H1 (cell line): ENCODE results near the gene RBBP9. TPM values are rescaled to one million over a fixed set of nuclear protein-coding genes. Genes with fewer than 3 reads are reported as not detected.
A peak's percentile ranks its signal among the peaks of the same experiment; 100 is the strongest.

Experiments used
- CTCF ChIA-PET: fragments of 300-600 bp; sonication (Branson Sonifier 250); formaldehyde crosslinking; loops from one replicate; lab custom pipeline; 2021; ENCODE audit not compliant: partially characterized antibody; lab: Charles Lee
- POLR2A ChIA-PET: fragments of 300-600 bp; sonication (Branson Sonifier 250); formaldehyde crosslinking; loops from one replicate; lab custom pipeline; 2021; ENCODE audit warnings: inconsistent platforms; ENCODE audit not compliant: partially characterized antibody; lab: Charles Lee
- DNase-seq, 2 experiments: peaks; one replicate each; pipeline versions ENCODE4 v3.0.0 to v3.0.0-alpha.2; 2010 to 2022; ENCODE audit warnings: low spot score in 2 of 2, low read depth in 1 of 2, mixed read lengths in 1 of 2
- FAIRE-seq: peaks from 2 replicates; lab custom pipeline; 2011; peaks lifted over from hg19 to GRCh38; lab: Jason Lieb, UNC
- H2AFZ ChIP-seq: 2 replicates; pipeline ENCODE4 v1.8.1; 2012; ENCODE audit warnings: low read length, inconsistent platforms
- H2AK5ac ChIP-seq: 2 replicates; pipeline ENCODE4 v1.6.1; 2013; ENCODE audit warnings: low read depth, low read length
- H2BK120ac ChIP-seq: replicated peaks from 2 replicates; pipeline ENCODE3; 2013; ENCODE audit warnings: low read depth, low read length, inconsistent platforms
- H2BK12ac ChIP-seq: 2 replicates; pipeline ENCODE4 v1.6.1; 2013; ENCODE audit warnings: low read depth, low read length
- H2BK15ac ChIP-seq: 2 replicates; pipeline ENCODE4 v1.6.1; 2013; ENCODE audit warnings: low read length
- H2BK20ac ChIP-seq: 2 replicates; pipeline ENCODE4 v1.6.1; 2013; ENCODE audit warnings: low read length
- H2BK5ac ChIP-seq: 2 replicates; pipeline ENCODE4 v1.6.1; 2013; ENCODE audit warnings: low read depth, low read length
- H3K14ac ChIP-seq: 2 replicates; pipeline ENCODE4 v1.6.1; 2013; ENCODE audit warnings: inconsistent platforms; ENCODE audit not compliant: insufficient read length
- H3K18ac ChIP-seq: 2 replicates; pipeline ENCODE4 v1.6.1; 2013; ENCODE audit warnings: low read length; ENCODE audit errors: extremely low read depth
- H3K23ac ChIP-seq: 2 replicates; pipeline ENCODE4 v1.6.1; 2013; ENCODE audit warnings: inconsistent platforms; ENCODE audit not compliant: insufficient read length
- H3K23me2 ChIP-seq: 2 replicates; pipeline ENCODE4 v1.6.1; 2013; ENCODE audit warnings: low read depth, low read length
- H3K27ac ChIP-seq: 2 replicates; pipeline ENCODE4 v1.6.1; 2011; ENCODE audit warnings: low read depth, low read length, inconsistent platforms
- H3K27me3 ChIP-seq, 4 experiments: replicated peaks in 1 of 4; 1 replicate in 1 of 4; 2 replicates in 3 of 4; pipeline versions ENCODE4 v1.6.1 to v1.8.1; 2011 to 2013; ENCODE audit warnings: low read length in 3 of 4, mild to moderate bottlenecking in 3 of 4, inconsistent platforms in 2 of 4, mixed read lengths in 2 of 4, moderate library complexity in 1 of 4; ENCODE audit not compliant: control insufficient read depth in 3 of 4, insufficient read depth in 3 of 4; ENCODE audit errors: extremely low read depth in 1 of 4
- H3K36me3 ChIP-seq, 4 experiments: 2 replicates each; pipeline versions ENCODE4 v1.6.1 to v1.8.1; 2011 to 2013; ENCODE audit warnings: mild to moderate bottlenecking in 4 of 4, low read length in 3 of 4, moderate library complexity in 2 of 4, control low read depth in 1 of 4, inconsistent platforms in 1 of 4; ENCODE audit not compliant: insufficient read depth in 4 of 4, control insufficient read depth in 2 of 4
- H3K4ac ChIP-seq: replicated peaks from 2 replicates; pipeline ENCODE3; 2013; ENCODE audit warnings: low read length, low read depth, mixed read lengths, inconsistent platforms; ENCODE audit not compliant: insufficient read length
- H3K4me1 ChIP-seq, 4 experiments: replicated peaks in 1 of 4; 1 replicate in 1 of 4; 2 replicates in 3 of 4; pipeline versions ENCODE4 v1.6.1 to v1.8.1; 2011 to 2013; ENCODE audit warnings: low read length in 3 of 4, inconsistent platforms in 2 of 4, mixed read lengths in 1 of 4; ENCODE audit not compliant: insufficient read depth in 4 of 4, control insufficient read depth in 3 of 4
- H3K4me2 ChIP-seq, 2 experiments: 2 replicates each; pipeline versions ENCODE4 v1.6.1 to v1.8.1; 2011 to 2013; ENCODE audit warnings: low read depth in 2 of 2, low read length in 2 of 2, control low read depth in 1 of 2, inconsistent platforms in 1 of 2, mild to moderate bottlenecking in 1 of 2; ENCODE audit not compliant: insufficient read depth in 1 of 2
- H3K4me3 ChIP-seq, 4 experiments: fragments of 200-600, 300-600 bp in 1 of 4; sonication (generic), shearing (Covaris generic), sonication (Bioruptor Twin) in 1 of 4; 2 replicates each; pipeline versions ENCODE4 v1.5.1 to v1.8.1; 2011 to 2016; ENCODE audit warnings: low read length in 4 of 4, low read depth in 3 of 4, control low read depth in 2 of 4, inconsistent platforms in 2 of 4, mild to moderate bottlenecking in 2 of 4, mixed read lengths in 1 of 4, moderate library complexity in 1 of 4; ENCODE audit not compliant: insufficient read depth in 2 of 4; ENCODE audit errors: extremely low read depth in 1 of 4
- H3K56ac ChIP-seq: replicated peaks from 2 replicates; pipeline ENCODE3; 2013; ENCODE audit warnings: low read depth, mild to moderate bottlenecking, mixed read lengths, low read length, inconsistent platforms; ENCODE audit not compliant: insufficient read length
- H3K79me1 ChIP-seq: 2 replicates; pipeline ENCODE4 v1.6.1; 2013; ENCODE audit warnings: low read depth, low read length, control low read depth
- H3K79me2 ChIP-seq, 2 experiments: 2 replicates each; pipeline versions ENCODE4 v1.6.1 to v1.8.1; 2012 to 2013; ENCODE audit warnings: low read length in 2 of 2, mild to moderate bottlenecking in 2 of 2, inconsistent platforms in 1 of 2; ENCODE audit not compliant: insufficient read depth in 2 of 2, control insufficient read depth in 1 of 2
- H3K9ac ChIP-seq, 4 experiments: replicated peaks in 1 of 4; 1 replicate in 1 of 4; 2 replicates in 3 of 4; pipeline versions ENCODE4 v1.6.1 to v1.8.1; 2011 to 2013; ENCODE audit warnings: low read depth in 3 of 4, low read length in 3 of 4, control low read depth in 2 of 4, mild to moderate bottlenecking in 2 of 4, moderate library complexity in 2 of 4, inconsistent platforms in 1 of 4; ENCODE audit errors: extremely low read depth in 1 of 4
- H3K9me3 ChIP-seq, 2 experiments: 2 replicates each; pipeline versions ENCODE4 v1.6.1 to v1.8.1; 2012 to 2013; ENCODE audit warnings: mild to moderate bottlenecking in 2 of 2, moderate library complexity in 2 of 2, control low read depth in 1 of 2, inconsistent platforms in 1 of 2, low read depth in 1 of 2, low read length in 1 of 2, mixed read lengths in 1 of 2; ENCODE audit not compliant: insufficient read depth in 2 of 2
- H4K20me1 ChIP-seq, 2 experiments: replicated peaks in 1 of 2; 2 replicates each; pipeline versions ENCODE3 to v1.8.1; 2011 to 2013; ENCODE audit warnings: inconsistent platforms in 2 of 2, low read length in 2 of 2, mild to moderate bottlenecking in 1 of 2; ENCODE audit not compliant: insufficient read depth in 2 of 2, control insufficient read depth in 1 of 2
- H4K5ac ChIP-seq: 2 replicates; pipeline ENCODE4 v1.6.1; 2013; ENCODE audit warnings: low read length, low read depth, mixed read lengths, inconsistent platforms; ENCODE audit not compliant: insufficient read length
- H4K8ac ChIP-seq: 2 replicates; pipeline ENCODE4 v1.8.0; 2013; ENCODE audit warnings: mild to moderate bottlenecking, moderate library complexity, low read length, inconsistent platforms; ENCODE audit not compliant: insufficient read depth; ENCODE audit errors: extremely low read depth
- H4K91ac ChIP-seq: replicated peaks from 2 replicates; pipeline ENCODE3; 2013; ENCODE audit warnings: low read length, mixed read lengths, inconsistent platforms; ENCODE audit not compliant: insufficient read length
- KDM1A ChIP-seq: fragments of 200-600, 300-600 bp; sonication (generic); IDR thresholded peaks from 2 replicates; pipeline ENCODE4 v1.7.1; 2016; ENCODE audit warnings: mild to moderate bottlenecking, low read length, borderline replicate concordance
- WGBS, 2 experiments: shearing (Covaris generic) in 1 of 2; methylation state at CpG; one replicate each; pipeline versions ENCODE4 v1.1.6 to v1.1.7; 2013 to 2015; ENCODE audit warnings: low lambda C conversion rate in 2 of 2, mixed read lengths in 2 of 2, inconsistent platforms in 1 of 2, low coverage in 1 of 2, missing lambda C conversion rate in 1 of 2; ENCODE audit not compliant: insufficient replicate concordance in 2 of 2, insufficient coverage in 1 of 2, insufficient read length in 1 of 2; ENCODE audit errors: extremely low coverage in 1 of 2, missing lambda C conversion rate in 1 of 2; 5-methylcytosine and 5-hydroxymethylcytosine counted together
- polyA plus RNA-seq, 7 experiments: library from polyadenylated mRNA; depleted of rRNA in 3 of 7; stranded (reverse) in 5 of 7; unstranded in 2 of 7; fragments of >200 nt in 5 of 7; fragments of 200-250 nt in 2 of 7; gene quantifications; 1 replicate in 5 of 7; 2 replicates in 1 of 7; 4 replicates in 1 of 7; pipeline versions ENCODE4 v1.2.1 to v1.2.3, GENCODE V29; 2011 to 2013; ENCODE audit warnings: missing spikeins in 2 of 7, mixed read lengths in 2 of 7
- total RNA-seq: library from RNA; stranded (reverse); fragmentation: NEBNext Ultra II Directional; extraction: Animal tissue kit (Norgen Biotek cat#: 25700); gene quantifications from 2 replicates; pipeline ENCODE4 v1.2.1, GENCODE V29; 2021
- TF ChIP-seq, protein P1 (sequence below): IDR thresholded peaks from 2 replicates; pipeline ENCODE4 v1.6.1; 2012; ENCODE audit warnings: low read length, inconsistent platforms

RBBP9 gene
- total and polyA plus RNA-seq, 2 of the 8 experiments (the other 6 are each of a cell fraction or from before 2014, with no cell fraction given), result 9.5 to 13.5 TPM

DNA sequence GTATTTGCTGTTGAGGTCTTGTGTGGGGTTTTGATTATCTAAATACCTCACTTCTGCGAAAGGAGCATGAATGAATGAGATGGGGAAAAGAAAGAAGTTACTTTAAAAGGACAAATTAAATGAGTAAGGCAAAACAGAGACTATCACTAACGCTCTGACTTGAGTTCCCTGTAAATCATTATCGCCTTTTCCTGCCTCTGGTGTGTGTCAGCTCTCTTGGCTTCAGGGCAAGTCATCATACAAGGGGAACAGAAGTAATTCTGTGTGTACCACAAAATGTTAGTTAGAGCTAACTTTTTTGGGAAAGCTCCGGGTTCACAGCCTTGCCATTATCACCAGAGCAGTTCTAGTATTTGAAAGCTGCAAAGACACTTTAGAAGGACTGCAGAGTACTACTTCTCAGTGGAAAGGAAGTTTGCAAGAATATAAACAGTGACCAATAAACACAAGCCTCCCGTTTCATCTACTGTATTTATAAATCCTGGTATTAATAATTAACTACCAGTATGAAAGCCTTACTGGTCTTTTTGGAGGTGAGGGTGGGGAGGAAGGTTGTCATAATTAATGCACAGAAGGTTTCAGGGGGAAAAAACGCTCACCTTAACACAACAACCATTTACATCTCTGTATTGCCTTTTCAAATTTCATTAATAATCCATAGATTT, 31.4 kb downstream of the RBBP9 start:
- WGBS, 2 experiments, result 81% methylated on average over 6 of the region's 6 CpGs; no CpG with 5 or more reads in 1 of the 2 experiments
- no peak overlapping the region for H2BK20ac ChIP-seq
- H3K23ac ChIP-seq, result no peak overlapping the region
- DNase-seq (no peak), FAIRE-seq (no peak)
- no peak overlapping the region for H4K8ac ChIP-seq
- no peaks in the 10 kb centered on the region for H3K79me1 ChIP-seq
- H2BK120ac ChIP-seq, result no peak overlapping the region
- 0 out of 2 replicates have a peak, but pooled peaks cover 4% of the 10 kb centered on the region for H3K23me2 ChIP-seq
- peak overlapping the region in 3 of 4 experiments; percentile 85 to 97 (median 97); a peak in 6 of 8 replicates for H3K4me3 ChIP-seq
- H3K9me3 ChIP-seq, result no peaks in the 10 kb centered on the region
- H3K9ac ChIP-seq, result no peak overlapping the region
- no peaks in the 10 kb centered on the region for H3K27me3 ChIP-seq
- TF ChIP-seq, protein P1, sequence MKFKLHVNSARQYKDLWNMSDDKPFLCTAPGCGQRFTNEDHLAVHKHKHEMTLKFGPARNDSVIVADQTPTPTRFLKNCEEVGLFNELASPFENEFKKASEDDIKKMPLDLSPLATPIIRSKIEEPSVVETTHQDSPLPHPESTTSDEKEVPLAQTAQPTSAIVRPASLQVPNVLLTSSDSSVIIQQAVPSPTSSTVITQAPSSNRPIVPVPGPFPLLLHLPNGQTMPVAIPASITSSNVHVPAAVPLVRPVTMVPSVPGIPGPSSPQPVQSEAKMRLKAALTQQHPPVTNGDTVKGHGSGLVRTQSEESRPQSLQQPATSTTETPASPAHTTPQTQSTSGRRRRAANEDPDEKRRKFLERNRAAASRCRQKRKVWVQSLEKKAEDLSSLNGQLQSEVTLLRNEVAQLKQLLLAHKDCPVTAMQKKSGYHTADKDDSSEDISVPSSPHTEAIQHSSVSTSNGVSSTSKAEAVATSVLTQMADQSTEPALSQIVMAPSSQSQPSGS, result no peak
- TF ChIP-seq KDM1A, result no peak
- no peak overlapping the region for H3K56ac ChIP-seq
- H2BK15ac ChIP-seq, result no peak overlapping the region
- no peaks in the 10 kb centered on the region; a peak in 2 of 7 replicates for H3K4me1 ChIP-seq
- no peak overlapping the region for H4K5ac ChIP-seq
- H3K79me2 ChIP-seq, result peaks cover 3 to 28% of the 10 kb centered on the region in 2 experiments; a peak in 3 of 4 replicates
- no peak overlapping the region for H3K18ac ChIP-seq
- H2AK5ac ChIP-seq, result no peak overlapping the region
- no peak overlapping the region for H3K27ac ChIP-seq
- no peak overlapping the region for H3K4ac ChIP-seq
- peaks cover 0 to 3% (median 2%) of the 10 kb centered on the region in 4 experiments; a peak in 2 of 8 replicates for H3K36me3 ChIP-seq
- H2BK5ac ChIP-seq, result no peak overlapping the region
- POLR2A ChIA-PET, result interaction anchor here (0.8 to 1.1 kb wide), 2 partner anchors 79 to 177 kb away, joined by 3 read pairs; partner anchors contain the start of gene ZNF133
- no peak overlapping the region for H3K14ac ChIP-seq
- H2BK12ac ChIP-seq, result no peak overlapping the region
- H3K4me2 ChIP-seq, result peak overlapping the region; percentile 77 to 93; a peak in 3 of 4 replicates
- H4K91ac ChIP-seq, result no peak overlapping the region
- CTCF ChIA-PET, result no interaction called here
- H4K20me1 ChIP-seq, result no peaks in the 10 kb centered on the region
- H2AFZ ChIP-seq, result no peak overlapping the region
